Stimulated activated CD8-positive, alpha-beta memory T cell treated with anti-CD3 and anti-CD28 coated beads, Interleukin-4, amount 100 ng/mL, for 4 hours (primary cell): ENCODE data around the gene HBQ1.
"Not testable (repeated sequence)": the region's sequence is repeated elsewhere in the genome, so short reads cannot be mapped to it uniquely, and the experiment has no call there.

Experiments
- DNase-seq, 2 donors: peaks; one replicate each; pipeline ENCODE4 v3.0.0-alpha.2; 2020; ENCODE audit warnings: low read depth in 2 of 2, low spot score in 1 of 2

Gene HBQ1

DNA sequence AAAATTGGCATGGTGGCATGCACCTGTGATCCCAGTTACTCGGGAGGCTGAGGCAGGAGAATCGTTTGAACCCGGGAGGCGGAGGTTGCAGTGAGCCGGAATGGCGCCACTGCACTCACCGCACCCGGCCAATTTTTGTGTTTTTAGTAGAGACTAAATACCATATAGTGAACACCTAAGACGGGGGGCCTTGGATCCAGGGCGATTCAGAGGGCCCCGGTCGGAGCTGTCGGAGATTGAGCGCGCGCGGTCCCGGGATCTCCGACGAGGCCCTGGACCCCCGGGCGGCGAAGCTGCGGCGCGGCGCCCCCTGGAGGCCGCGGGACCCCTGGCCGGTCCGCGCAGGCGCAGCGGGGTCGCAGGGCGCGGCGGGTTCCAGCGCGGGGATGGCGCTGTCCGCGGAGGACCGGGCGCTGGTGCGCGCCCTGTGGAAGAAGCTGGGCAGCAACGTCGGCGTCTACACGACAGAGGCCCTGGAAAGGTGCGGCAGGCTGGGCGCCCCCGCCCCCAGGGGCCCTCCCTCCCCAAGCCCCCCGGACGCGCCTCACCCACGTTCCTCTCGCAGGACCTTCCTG, at the start of gene HBQ1:
Gene HBQ1 (plus strand): TSS at position 359 of the 575 bp plus-strand sequence. CDS start 28 bp downstream, at position 387.
- DNase-seq, result peak; percentile 6 to 20

DNA sequence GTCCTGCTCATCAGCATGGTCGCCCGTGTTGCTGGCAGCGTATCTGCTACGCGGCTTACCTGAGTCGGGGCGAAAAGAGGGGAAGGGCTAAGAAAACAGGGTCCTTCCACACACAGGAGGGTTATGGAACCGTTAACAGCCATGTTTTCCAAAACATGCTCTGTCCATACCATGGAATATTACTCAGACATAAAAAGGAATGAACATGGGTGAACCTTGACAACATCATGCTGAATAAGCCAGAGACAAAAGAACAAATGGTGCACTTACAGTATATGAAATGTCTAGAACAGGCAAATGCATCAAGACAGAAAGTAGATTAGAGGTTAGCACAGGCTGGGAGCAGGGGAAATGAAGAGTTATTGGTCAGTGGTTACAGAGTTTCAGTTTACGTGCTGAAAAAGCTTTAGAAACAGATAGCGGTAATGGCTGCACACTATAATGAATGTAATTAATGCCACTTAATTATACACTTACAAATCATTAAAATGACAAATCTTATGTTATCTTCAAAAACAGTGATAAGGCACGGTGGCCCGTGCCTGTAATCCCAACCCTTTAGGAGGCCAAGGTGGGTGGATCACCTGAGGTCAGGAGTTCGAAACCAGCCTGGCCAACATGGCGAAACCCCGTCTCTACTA, 49.6 kb upstream of the HBQ1 start:
- DNase-seq, result no peak

GRCh38 chr16:132120-132519, 48.1 kb upstream of the HBQ1 start:
- no peak for DNase-seq

DNA sequence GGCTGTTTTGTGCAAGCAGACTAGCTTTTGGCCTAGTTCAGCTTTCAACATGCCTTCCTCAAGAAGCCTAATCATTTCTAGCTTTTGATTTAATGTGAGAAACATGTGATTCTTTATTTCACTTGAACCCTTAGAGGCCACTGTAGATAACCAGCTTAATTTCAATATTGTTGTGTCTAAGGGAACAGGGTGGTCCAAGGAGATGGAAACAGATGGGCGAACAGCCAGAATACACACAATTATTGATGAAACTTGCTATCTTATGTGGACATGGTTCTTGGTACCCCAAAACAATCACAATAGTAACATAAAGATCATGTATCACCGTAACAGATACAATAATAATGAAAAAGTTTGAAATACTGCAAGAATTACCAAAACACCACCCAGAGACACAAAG, 46.5 kb upstream of the HBQ1 start:
- no peak for DNase-seq

- no peak for DNase-seq
Measured at GRCh38 chr16:138049-138417, 42.2 kb upstream of the HBQ1 start.

DNA sequence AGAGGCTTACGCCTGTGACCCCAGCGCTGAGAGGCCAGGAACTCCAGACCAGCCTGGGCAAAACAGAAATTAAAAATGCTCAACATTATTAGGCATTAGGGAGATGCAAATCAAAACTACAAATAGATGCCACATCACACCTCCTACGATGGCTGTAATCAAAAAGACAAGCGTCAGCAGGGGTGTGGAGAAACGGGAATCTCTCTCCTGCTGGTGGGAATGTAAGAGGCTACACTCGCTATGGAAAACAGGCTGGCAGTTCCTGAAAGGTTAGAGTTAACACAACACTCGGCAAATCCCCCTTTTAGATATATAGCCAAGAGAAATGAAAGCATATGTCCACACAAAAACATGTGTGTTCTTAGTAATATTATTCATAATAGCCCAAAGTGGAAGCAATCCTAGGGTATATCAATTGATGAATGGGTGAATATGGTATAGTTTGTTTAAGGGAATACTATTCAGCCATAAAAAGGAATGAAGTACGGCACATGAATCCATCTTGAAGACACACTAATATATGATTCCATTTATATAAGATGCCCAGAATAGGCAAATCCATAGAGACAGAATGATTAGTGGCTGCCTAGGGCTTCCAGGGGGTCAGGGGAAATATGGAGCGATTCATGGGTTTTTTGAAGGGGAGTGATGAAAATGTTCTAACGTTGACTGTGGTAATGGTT, 39.9 kb upstream of the HBQ1 start:
- DNase-seq, result no peak

DNA sequence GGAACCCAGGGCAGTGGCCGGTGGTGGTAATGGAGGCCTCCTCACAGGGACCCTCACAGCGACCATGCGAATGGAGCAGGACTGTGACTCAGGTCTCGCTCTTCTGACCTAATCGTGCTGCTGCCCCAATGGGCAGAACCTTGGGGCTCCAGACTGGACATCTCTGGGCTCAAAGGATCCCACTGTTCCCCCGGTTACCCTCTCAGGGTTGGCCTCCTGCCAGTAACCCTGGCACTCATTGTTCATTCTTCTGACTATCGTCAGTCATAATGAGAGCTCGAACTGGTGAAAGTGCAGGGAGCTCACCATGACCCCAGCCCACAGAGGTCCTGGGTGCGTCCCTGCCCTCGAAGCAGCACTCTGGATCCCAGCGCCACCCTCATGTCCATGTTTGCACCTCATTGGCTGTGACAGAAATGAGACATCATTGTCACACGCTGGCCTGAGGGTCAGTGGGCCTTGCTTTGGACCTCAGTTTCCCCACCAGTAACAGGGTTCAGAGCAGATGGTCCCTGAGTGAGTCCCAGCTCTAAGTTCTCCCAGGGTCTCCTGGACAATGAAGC, 37.8 kb upstream of the HBQ1 start:
- no peak for DNase-seq

DNA sequence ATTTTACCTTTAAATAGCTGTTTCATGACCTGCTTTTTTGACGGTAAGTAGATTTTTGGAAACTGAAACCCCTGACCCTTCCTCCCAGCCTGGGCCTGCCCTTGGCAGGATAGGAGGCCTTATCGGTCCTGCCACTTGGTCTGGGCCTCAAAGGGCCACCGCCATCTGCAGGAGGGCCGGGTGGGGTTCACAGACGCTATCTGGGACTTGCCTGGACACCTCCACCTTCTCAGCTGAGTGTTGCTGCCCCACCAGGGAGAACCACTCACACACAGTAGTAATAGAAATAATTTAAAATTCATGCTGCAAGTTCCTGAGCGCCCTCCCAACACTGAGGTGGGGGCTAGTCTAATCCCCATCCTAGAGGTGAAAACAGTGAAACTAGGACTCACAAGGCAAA, 37.2 kb upstream of the HBQ1 start:
- no peak for DNase-seq

DNA sequence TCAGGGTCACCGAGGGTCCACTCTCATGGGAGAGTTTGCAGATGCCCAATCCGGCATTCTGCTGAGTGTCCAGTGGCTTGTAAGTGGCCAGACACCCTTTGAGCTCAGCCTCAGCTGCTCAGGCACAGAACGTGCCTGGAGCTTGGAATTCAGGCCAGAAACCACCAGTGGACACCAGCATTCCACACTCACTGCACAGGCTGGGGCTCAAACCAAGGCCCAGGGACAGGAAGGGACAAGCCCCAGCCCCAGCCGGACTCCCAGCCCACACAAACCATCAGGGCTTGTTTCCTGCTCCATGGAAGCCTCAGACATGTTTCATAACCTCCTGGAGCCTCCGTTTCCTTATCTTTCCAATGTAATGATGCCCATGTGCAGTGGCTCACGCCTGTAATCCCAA, 36.8 kb upstream of the HBQ1 start:
- no peak for DNase-seq

DNA sequence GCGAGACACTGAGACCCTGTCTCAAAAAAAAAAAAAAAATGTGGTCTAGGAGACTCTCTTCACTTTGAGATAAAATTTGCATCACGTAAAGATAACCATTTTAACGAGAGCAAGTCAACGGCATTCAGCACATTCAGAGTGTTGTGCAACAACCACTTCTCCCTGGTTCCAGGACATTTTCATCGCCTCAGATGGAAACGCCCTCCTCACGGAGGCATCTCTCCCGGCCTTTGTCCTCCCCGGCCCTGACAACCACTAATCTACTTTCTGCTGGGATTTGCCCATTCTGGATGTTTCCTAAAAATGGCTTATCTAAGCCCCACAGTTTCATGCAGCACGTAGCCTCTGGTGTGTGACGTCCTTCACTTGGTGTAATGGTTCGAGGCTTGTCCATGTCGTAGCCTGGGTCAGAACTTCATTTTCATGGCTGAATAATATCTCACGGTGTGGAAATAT, 35.4 kb upstream of the HBQ1 start:
- no peak for DNase-seq

DNA sequence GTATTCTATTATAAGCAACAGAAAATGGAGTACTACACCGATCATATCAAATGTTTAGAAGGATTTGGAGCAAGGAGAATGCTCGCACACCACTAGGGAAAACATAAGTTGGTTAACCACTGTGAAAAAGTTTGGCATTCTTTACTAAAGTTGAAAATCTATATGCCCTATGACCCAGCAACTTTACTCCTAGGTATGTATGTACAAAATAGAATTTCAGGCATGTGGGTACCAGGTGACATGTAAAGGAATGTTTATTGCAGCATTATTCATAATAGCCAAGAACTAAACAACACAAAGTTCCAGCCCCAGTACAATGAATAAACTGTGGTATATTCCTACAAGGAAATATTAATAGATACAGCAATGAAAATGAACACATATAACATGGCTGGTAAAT, 33.6 kb upstream of the HBQ1 start:
- DNase-seq, result no peak

GRCh38 chr16:149024-149660, 31.1 kb upstream of the HBQ1 start:
- no peak for DNase-seq

- no peak for DNase-seq
Measured at GRCh38 chr16:152141-153128, 27.8 kb upstream of the HBQ1 start, which contains the start of gene HBZ. Gene HBZ, plus strand, starts transcription at chr16:152644. Its CDS starts 266 bp downstream, at chr16:152910.

DNA sequence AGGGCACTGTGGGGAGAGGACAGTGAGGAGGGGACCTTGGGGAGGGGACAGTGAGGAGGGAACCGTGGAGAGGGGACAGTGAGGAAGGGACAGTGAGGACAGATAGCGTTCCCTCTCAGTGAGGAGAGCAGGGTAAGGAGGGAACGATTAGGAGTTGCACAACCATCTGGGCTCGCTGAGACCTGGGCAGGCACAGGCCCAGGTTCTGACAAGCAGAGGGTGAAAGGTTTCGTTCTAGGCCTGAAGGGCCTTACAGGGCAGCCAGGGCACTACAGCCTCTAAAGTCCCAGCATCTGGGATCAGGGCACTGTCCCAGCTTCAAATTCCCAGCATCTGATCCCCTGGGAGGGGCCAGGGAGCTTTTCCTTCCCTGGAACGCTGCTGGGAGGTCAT, 27.1 kb upstream of the HBQ1 start:
- DNase-seq, result not testable (repeated sequence)

GRCh38 chr16:153550-154216, 26.6 kb upstream of the HBQ1 start:
- not testable (repeated sequence) for DNase-seq

- no peak for DNase-seq
Measured at GRCh38 chr16:154217-155030, 25.8 kb upstream of the HBQ1 start.

GRCh38 chr16:155031-155398, 25.2 kb upstream of the HBQ1 start:
- no peak for DNase-seq

GRCh38 chr16:159136-159849, 21.0 kb upstream of the HBQ1 start:
- DNase-seq, result no peak
